ENCODE measurements around the gene DYRK2. TPM values are rescaled to one million over a fixed set of nuclear protein-coding genes. Genes with fewer than 3 reads are reported as not detected.

Gene DYRK2
- total RNA-seq, 1 experiment from 2014 or later: 28.6 TPM

GRCh38 chr12:67655829-67656228, 7.3 kb downstream of the DYRK2 start:
- ChIA-PET CTCF (no interaction called here), POLR2A (ENCODE audit: low non-redundant PET) (no interaction called here)
- no peaks in the 10 kb centered on the region for H3K9me3 ChIP-seq (ENCODE audit: low read depth, low read length, poor library complexity, severe bottlenecking)
- intact Hi-C loops (cut with micrococcal nuclease; ENCODE audit: unreplicated experiment): loop anchor here (10.0 kb wide), 1 partner anchor 289 kb away; no protein-coding TSS in a partner anchor
- DNase-seq (ENCODE audit: low spot score): no peak
- H3K27ac ChIP-seq (ENCODE audit: low read depth, low read length, poor library complexity, severe bottlenecking): no peak overlapping the region
- TF ChIP-seq EZH2 (IDR thresholded peaks at IDR 0.05; ENCODE audit: borderline replicate concordance, low read depth, low read length, poor library complexity, severe bottlenecking): no peak
- TF ChIP-seq, protein P1, sequence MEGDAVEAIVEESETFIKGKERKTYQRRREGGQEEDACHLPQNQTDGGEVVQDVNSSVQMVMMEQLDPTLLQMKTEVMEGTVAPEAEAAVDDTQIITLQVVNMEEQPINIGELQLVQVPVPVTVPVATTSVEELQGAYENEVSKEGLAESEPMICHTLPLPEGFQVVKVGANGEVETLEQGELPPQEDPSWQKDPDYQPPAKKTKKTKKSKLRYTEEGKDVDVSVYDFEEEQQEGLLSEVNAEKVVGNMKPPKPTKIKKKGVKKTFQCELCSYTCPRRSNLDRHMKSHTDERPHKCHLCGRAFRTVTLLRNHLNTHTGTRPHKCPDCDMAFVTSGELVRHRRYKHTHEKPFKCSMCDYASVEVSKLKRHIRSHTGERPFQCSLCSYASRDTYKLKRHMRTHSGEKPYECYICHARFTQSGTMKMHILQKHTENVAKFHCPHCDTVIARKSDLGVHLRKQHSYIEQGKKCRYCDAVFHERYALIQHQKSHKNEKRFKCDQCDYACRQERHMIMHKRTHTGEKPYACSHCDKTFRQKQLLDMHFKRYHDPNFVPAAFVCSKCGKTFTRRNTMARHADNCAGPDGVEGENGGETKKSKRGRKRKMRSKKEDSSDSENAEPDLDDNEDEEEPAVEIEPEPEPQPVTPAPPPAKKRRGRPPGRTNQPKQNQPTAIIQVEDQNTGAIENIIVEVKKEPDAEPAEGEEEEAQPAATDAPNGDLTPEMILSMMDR (conservative IDR thresholded peaks at IDR 0.05; ENCODE audit: low read depth, low read length): no peak
- peaks cover 24% of the 10 kb centered on the region for H3K36me3 ChIP-seq (ENCODE audit: insufficient read depth, low read length, poor library complexity, severe bottlenecking)
- H3K4me1 ChIP-seq (ENCODE audit: insufficient read depth, low read length, poor library complexity, severe bottlenecking): peaks cover 17% of the 10 kb centered on the region
- no TSS peak for BruUV-seq (replicated peaks)
- H3K27me3 ChIP-seq (replicated peaks; ENCODE audit: insufficient read depth, low read depth, low read length, poor library complexity): no peaks in the 10 kb centered on the region
- no peak overlapping the region for H3K4me3 ChIP-seq (ENCODE audit: low read depth, low read length, poor library complexity, severe bottlenecking)

DNA sequence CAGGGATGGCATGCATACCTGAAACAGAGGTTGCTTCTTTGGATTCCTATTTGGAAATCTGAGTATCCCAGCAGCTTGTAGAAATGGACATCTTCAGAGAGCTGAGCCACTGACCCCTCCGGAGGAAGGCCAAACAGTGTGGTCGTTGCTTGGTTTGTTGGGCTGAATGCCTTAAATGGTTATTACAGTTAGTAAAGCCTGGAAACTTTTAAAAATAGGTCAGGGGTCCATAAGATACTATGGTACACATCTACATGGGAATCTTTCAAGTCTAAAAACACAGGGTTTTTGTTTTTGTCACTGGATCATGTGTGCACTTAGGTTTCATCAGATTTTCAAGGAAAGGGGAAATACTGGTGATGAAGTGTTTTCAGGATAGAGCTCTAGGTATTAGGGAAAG, 7.7 kb downstream of the DYRK2 start:
- Histone ChIP-seq H3K36me3 (ENCODE audit: insufficient read depth, low read length, poor library complexity, severe bottlenecking) (peaks cover 24% of the 10 kb centered on the region), H3K4me1 (ENCODE audit: insufficient read depth, low read length, poor library complexity, severe bottlenecking) (peaks cover 17% of the 10 kb centered on the region), H3K4me3 (ENCODE audit: low read depth, low read length, poor library complexity, severe bottlenecking) (no peak overlapping the region), H3K9me3 (ENCODE audit: low read depth, low read length, poor library complexity, severe bottlenecking) (no peaks in the 10 kb centered on the region), H3K27me3 (replicated peaks; ENCODE audit: insufficient read depth, low read depth, low read length, poor library complexity) (no peaks in the 10 kb centered on the region), H3K27ac (ENCODE audit: low read depth, low read length, poor library complexity, severe bottlenecking) (no peak overlapping the region)
- TF ChIP-seq, protein P1 (conservative IDR thresholded peaks at IDR 0.05; ENCODE audit: low read depth, low read length): no peak
- no peak for TF ChIP-seq EZH2 (IDR thresholded peaks at IDR 0.05; ENCODE audit: borderline replicate concordance, low read depth, low read length, poor library complexity, severe bottlenecking)
- intact Hi-C loops (cut with micrococcal nuclease; ENCODE audit: unreplicated experiment): loop anchor here (10.0 kb wide), 1 partner anchor 289 kb away; no protein-coding TSS in a partner anchor
- CTCF ChIA-PET: no interaction called here
- no peak for DNase-seq (ENCODE audit: low spot score)
- no TSS peak for BruUV-seq (replicated peaks)
- POLR2A ChIA-PET (ENCODE audit: low non-redundant PET): no interaction called here

DNA sequence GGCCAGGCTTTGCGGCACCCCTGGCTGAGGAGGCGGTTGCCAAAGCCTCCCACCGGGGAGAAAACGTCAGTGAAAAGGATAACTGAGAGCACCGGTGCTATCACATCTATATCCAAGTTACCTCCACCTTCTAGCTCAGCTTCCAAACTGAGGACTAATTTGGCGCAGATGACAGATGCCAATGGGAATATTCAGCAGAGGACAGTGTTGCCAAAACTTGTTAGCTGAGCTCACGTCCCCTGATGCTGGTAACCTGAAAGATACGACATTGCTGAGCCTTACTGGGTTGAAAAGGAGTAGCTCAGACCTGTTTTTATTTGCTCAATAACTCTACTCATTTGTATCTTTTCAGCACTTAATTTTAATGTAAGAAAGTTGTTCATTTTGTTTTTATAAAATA, 9.9 kb downstream of the DYRK2 start:
- CTCF ChIA-PET: no interaction called here
- intact Hi-C loops (cut with micrococcal nuclease; ENCODE audit: unreplicated experiment): loop anchor here (10.0 kb wide), 1 partner anchor 286 kb away; no protein-coding TSS in a partner anchor
- BruUV-seq (replicated peaks): no TSS peak
- H3K9me3 ChIP-seq (ENCODE audit: low read depth, low read length, poor library complexity, severe bottlenecking): no peaks in the 10 kb centered on the region
- H3K27me3 ChIP-seq (replicated peaks; ENCODE audit: insufficient read depth, low read depth, low read length, poor library complexity): no peaks in the 10 kb centered on the region
- TF ChIP-seq, protein P1 (conservative IDR thresholded peaks at IDR 0.05; ENCODE audit: low read depth, low read length): no peak
- TF ChIP-seq EZH2 (IDR thresholded peaks at IDR 0.05; ENCODE audit: borderline replicate concordance, low read depth, low read length, poor library complexity, severe bottlenecking): no peak
- peaks cover 16% of the 10 kb centered on the region for H3K4me1 ChIP-seq (ENCODE audit: insufficient read depth, low read length, poor library complexity, severe bottlenecking)
- no peak overlapping the region for H3K27ac ChIP-seq (ENCODE audit: low read depth, low read length, poor library complexity, severe bottlenecking)
- POLR2A ChIA-PET (ENCODE audit: low non-redundant PET): no interaction called here
- no peak for DNase-seq (ENCODE audit: low spot score)
- H3K4me3 ChIP-seq (ENCODE audit: low read depth, low read length, poor library complexity, severe bottlenecking): no peak overlapping the region
- H3K36me3 ChIP-seq (ENCODE audit: insufficient read depth, low read length, poor library complexity, severe bottlenecking): peaks cover 24% of the 10 kb centered on the region
